T-helper 1 cell treated with Interleukin-12 subunit alpha and Interleukin-12 subunit beta and Interleukin-4 antibody, amounts not matched to agents 30 μg/mL and 1 μg/mL, for 36 hours (primary cell): Measurements from ENCODE around the gene PDCD11.

ENCODE experiments used
- H3K27ac Mint-ChIP-seq: one replicate; pipeline ENCODE4 v1.8.0; 2021; ENCODE audit warnings: mild to moderate bottlenecking, mixed read lengths
- H3K27me3 Mint-ChIP-seq: one replicate; pipeline ENCODE4 v1.8.0; 2021; ENCODE audit warnings: low read depth, mixed read lengths
- H3K36me3 Mint-ChIP-seq: one replicate; pipeline ENCODE4 v1.8.0; 2021; ENCODE audit warnings: low read depth, mixed read lengths
- H3K4me1 Mint-ChIP-seq: one replicate; pipeline ENCODE4 v1.8.0; 2021; ENCODE audit warnings: low read depth, mixed read lengths
- H3K4me3 Mint-ChIP-seq: one replicate; pipeline ENCODE4 v1.8.0; 2021; ENCODE audit warnings: mild to moderate bottlenecking, moderate library complexity, mixed read lengths
- H3K9me3 Mint-ChIP-seq: one replicate; pipeline ENCODE4 v1.8.0; 2021; ENCODE audit warnings: mixed read lengths

The PDCD11 gene

GRCh38 chr10:103487410-103487708 lies 90.9 kb downstream of the PDCD11 start:
- peaks cover 18% of the 10 kb centered on the region for H3K27me3 Mint-ChIP-seq
- H3K4me3 Mint-ChIP-seq = no peak overlapping the region
- H3K9me3 Mint-ChIP-seq = no peaks in the 10 kb centered on the region
- no peaks in the 10 kb centered on the region for H3K36me3 Mint-ChIP-seq
- peaks cover 7% of the 10 kb centered on the region for H3K4me1 Mint-ChIP-seq
- no peak overlapping the region for H3K27ac Mint-ChIP-seq

GRCh38 chr10:103490986-103491314 lies 94.5 kb downstream of the PDCD11 start:
- no peak overlapping the region for H3K4me3 Mint-ChIP-seq
- no peak overlapping the region for H3K27ac Mint-ChIP-seq
- H3K9me3 Mint-ChIP-seq = no peaks in the 10 kb centered on the region
- peaks cover 13% of the 10 kb centered on the region for H3K4me1 Mint-ChIP-seq
- H3K36me3 Mint-ChIP-seq = no peaks in the 10 kb centered on the region
- peaks cover 42% of the 10 kb centered on the region for H3K27me3 Mint-ChIP-seq

GRCh38 chr10:103491729-103492364 lies 95.4 kb downstream of the PDCD11 start:
- H3K36me3 Mint-ChIP-seq = no peaks in the 10 kb centered on the region
- peaks cover 51% of the 10 kb centered on the region for H3K27me3 Mint-ChIP-seq
- H3K4me3 Mint-ChIP-seq = peak overlapping the region; percentile 6
- H3K9me3 Mint-ChIP-seq = no peaks in the 10 kb centered on the region
- peaks cover 12% of the 10 kb centered on the region for H3K4me1 Mint-ChIP-seq
- no peak overlapping the region for H3K27ac Mint-ChIP-seq

GRCh38 chr10:103492655-103493261 lies 96.3 kb downstream of the PDCD11 start:
- H3K27me3 Mint-ChIP-seq = peaks cover 60% of the 10 kb centered on the region
- H3K9me3 Mint-ChIP-seq = no peaks in the 10 kb centered on the region

GRCh38 chr10:103493362-103493915 lies 97.0 kb downstream of the PDCD11 start, which contains the start of gene NEURL1:
TSS of gene NEURL1 (plus strand) at chr10:103493705. CDS start at chr10:103494388, 683 bp downstream.
- peak within 1 kb of the TSS; percentile 83 for H3K4me3 Mint-ChIP-seq
- peaks cover 63% of the 10 kb centered on the region for H3K27me3 Mint-ChIP-seq
- no peaks in the 10 kb centered on the region for H3K9me3 Mint-ChIP-seq
- H3K36me3 Mint-ChIP-seq = no peaks in the 10 kb centered on the region
- peaks cover 12% of the 10 kb centered on the region for H3K4me1 Mint-ChIP-seq
- no peak within 1 kb of the TSS for H3K27ac Mint-ChIP-seq

More at GRCh38 chr10:103492655-103493261, 96.3 kb downstream of the PDCD11 start:
- peak overlapping the region; percentile 83 for H3K4me3 Mint-ChIP-seq
- peaks cover 12% of the 10 kb centered on the region for H3K4me1 Mint-ChIP-seq
- H3K27ac Mint-ChIP-seq = no peak overlapping the region
- H3K36me3 Mint-ChIP-seq = no peaks in the 10 kb centered on the region

GRCh38 chr10:103493916-103494877 lies 97.8 kb downstream of the PDCD11 start:
- peaks cover 12% of the 10 kb centered on the region for H3K4me1 Mint-ChIP-seq
- H3K27me3 Mint-ChIP-seq = peaks cover 68% of the 10 kb centered on the region
- H3K27ac Mint-ChIP-seq = no peak overlapping the region
- H3K36me3 Mint-ChIP-seq = no peaks in the 10 kb centered on the region
- peak overlapping the region; percentile 58 for H3K4me3 Mint-ChIP-seq
- H3K9me3 Mint-ChIP-seq = no peaks in the 10 kb centered on the region

GRCh38 chr10:103495321-103495720 lies 98.9 kb downstream of the PDCD11 start:
- Mint-ChIP-seq H3K36me3 (no peaks in the 10 kb centered on the region), H3K27ac (no peak overlapping the region), H3K4me1 (peaks cover 19% of the 10 kb centered on the region), H3K4me3 (peak overlapping the region; percentile 58), H3K9me3 (no peaks in the 10 kb centered on the region), H3K27me3 (peaks cover 75% of the 10 kb centered on the region)
